K562 (cell line): ENCODE data around the gene ADD1. TPM values are rescaled to one million over a fixed set of nuclear protein-coding genes. Genes with fewer than 3 reads are reported as not detected.
A peak's percentile ranks its signal among the peaks of the same experiment; 100 is the strongest.

Source experiments
- ATF3 ChIP-seq, 2 experiments: fragments of 450-650 bp in 1 of 2; sonication (generic) in 1 of 2; formaldehyde crosslinking in 1 of 2; IDR thresholded peaks in 1 of 2; conservative IDR thresholded peaks in 1 of 2; 2 replicates each; pipeline versions ENCODE4 v1.6.1 to v1.8.1; 2016 to 2023; ENCODE audit warnings: mild to moderate bottlenecking in 2 of 2, moderate library complexity in 2 of 2, inconsistent platforms in 1 of 2, missing genetic modification reagents in 1 of 2
- BCOR ChIP-seq: fragments of 450-650 bp; IDR thresholded peaks from 2 replicates; pipeline ENCODE4 v1.6.1; 2016
- CBFA2T2 ChIP-seq: fragments of 450-650 bp; conservative IDR thresholded peaks from 2 replicates; pipeline ENCODE4 v1.6.1; 2017; ENCODE audit warnings: mild to moderate bottlenecking
- CXXC5 ChIP-seq: fragments of 250-450 bp; sonication (Bioruptor Pico); IDR thresholded peaks from 2 replicates; pipeline ENCODE4 v1.8.0; 2022; ENCODE audit warnings: inconsistent platforms, mild to moderate bottlenecking, moderate library complexity
- EP300 ChIP-seq: IDR thresholded peaks from 2 replicates; pipeline ENCODE4 v1.6.1; 2012; ENCODE audit warnings: low read length, improper control_type of control experiment
- FOSL1 ChIP-seq: fragments of 200-800 bp; sonication (Bioruptor generic); conservative IDR thresholded peaks from 2 replicates; pipeline ENCODE4 v1.6.1; 2016; ENCODE audit warnings: missing genetic modification characterization, missing compliant biosample characterization
- HDAC2 ChIP-seq: fragments of 450-650 bp; IDR thresholded peaks from 2 replicates; pipeline ENCODE4 v1.6.1; 2016; ENCODE audit warnings: mild to moderate bottlenecking
- HNRNPK ChIP-seq: fragments of 200-400 bp; formaldehyde crosslinking; IDR thresholded peaks from one replicate; pipeline ENCODE4 v1.6.1; 2018; ENCODE audit warnings: mild to moderate bottlenecking, low read depth, low read length; ENCODE audit not compliant: poor library complexity, severe bottlenecking
- HNRNPUL1 ChIP-seq: fragments of 200-400 bp; formaldehyde crosslinking; IDR thresholded peaks from 2 replicates; pipeline ENCODE4 v1.6.1; 2017; ENCODE audit warnings: low read length
- ID3 ChIP-seq, 2 experiments: fragments of 250-450 bp in 1 of 2; fragments of 450-650 bp in 1 of 2; sonication (Bioruptor Pico) in 1 of 2; IDR thresholded peaks; 2 replicates each; pipeline versions ENCODE4 v1.6.1 to v1.8.0; 2016 to 2021; ENCODE audit warnings: mild to moderate bottlenecking in 2 of 2, moderate library complexity in 2 of 2, missing compliant biosample characterization in 1 of 2, missing genetic modification characterization in 1 of 2
- KAT8 ChIP-seq: fragments of 450-650 bp; IDR thresholded peaks from 2 replicates; pipeline ENCODE4 v1.6.1; 2016; ENCODE audit warnings: low read depth, mild to moderate bottlenecking
- KDM1A ChIP-seq, 2 experiments: fragments of 450-650 bp; IDR thresholded peaks; 2 replicates each; pipeline ENCODE4 v1.6.1; 2016; ENCODE audit warnings: mild to moderate bottlenecking in 2 of 2
- KLF16 ChIP-seq: IDR thresholded peaks from 2 replicates; pipeline ENCODE4 v1.6.1; 2016; ENCODE audit warnings: antibody characterized with exemption
- NFXL1 ChIP-seq: fragments of 450-650 bp; formaldehyde crosslinking; IDR thresholded peaks from 2 replicates; pipeline ENCODE4 v1.4.0; 2021; ENCODE audit warnings: mild to moderate bottlenecking
- NR2C2 ChIP-seq, 2 experiments: fragments of 200-800 bp in 1 of 2; sonication (Bioruptor generic) in 1 of 2; sonication (generic) in 1 of 2; formaldehyde crosslinking in 1 of 2; IDR thresholded peaks; 2 replicates each; pipeline versions ENCODE4 v1.6.1 to v1.8.0; 2016 to 2022; ENCODE audit warnings: mild to moderate bottlenecking in 1 of 2, missing compliant biosample characterization in 1 of 2, missing genetic modification characterization in 1 of 2, missing genetic modification reagents in 1 of 2
- OTX1 ChIP-seq: fragments of 450-650 bp; formaldehyde crosslinking; IDR thresholded peaks from 2 replicates; pipeline ENCODE4 v1.4.0; 2022; ENCODE audit warnings: mild to moderate bottlenecking
- PHF21A ChIP-seq: fragments of 450-650 bp; IDR thresholded peaks from 2 replicates; pipeline ENCODE4 v1.6.1; 2017; ENCODE audit warnings: low read depth, borderline replicate concordance
- POLR2AphosphoS5 ChIP-seq: IDR thresholded peaks from 2 replicates; pipeline ENCODE4 v1.6.1; 2011; ENCODE audit warnings: mild to moderate bottlenecking, low read depth, low read length, moderate library complexity; ENCODE audit not compliant: control insufficient read depth, insufficient read depth
- PTTG1 ChIP-seq: fragments of 450-650 bp; IDR thresholded peaks from 2 replicates; pipeline ENCODE4 v1.6.1; 2016; ENCODE audit warnings: low read depth, mild to moderate bottlenecking, missing genetic modification characterization, missing compliant biosample characterization
- RBM22 ChIP-seq: fragments of 200-400 bp; formaldehyde crosslinking; IDR thresholded peaks from 2 replicates; pipeline ENCODE4 v1.6.1; 2018; ENCODE audit warnings: low read length, low read depth; ENCODE audit not compliant: poor library complexity, severe bottlenecking
- SMARCA5 ChIP-seq: fragments of 450-650 bp; IDR thresholded peaks from 2 replicates; pipeline ENCODE4 v1.6.1; 2016
- SMARCC2 ChIP-seq: fragments of 450-650 bp; IDR thresholded peaks from 2 replicates; pipeline ENCODE4 v1.6.1; 2017; ENCODE audit warnings: antibody characterized with exemption, moderate library complexity, mild to moderate bottlenecking, low read depth
- SNRNP70 ChIP-seq: fragments of 200-400 bp; formaldehyde crosslinking; optimal IDR thresholded peaks from 2 replicates; pipeline ENCODE3; 2017; ENCODE audit warnings: low read depth, low read length
- TFAP4 ChIP-seq: sonication (generic); formaldehyde crosslinking; IDR thresholded peaks from 2 replicates; pipeline ENCODE4 v1.8.0; 2022; ENCODE audit warnings: missing genetic modification reagents, mild to moderate bottlenecking, moderate library complexity, borderline replicate concordance
- ZNF668 ChIP-seq: fragments of 250-450 bp; sonication (Bioruptor Pico); IDR thresholded peaks from 2 replicates; pipeline ENCODE4 v1.8.0; 2022; ENCODE audit warnings: mild to moderate bottlenecking, inconsistent platforms
- ZNF696 ChIP-seq: fragments of 250-450 bp; sonication (Bioruptor Pico); conservative IDR thresholded peaks from 2 replicates; pipeline ENCODE4 v1.4.0; 2020; ENCODE audit warnings: mild to moderate bottlenecking, moderate library complexity
- ZNF77 ChIP-seq: fragments of 250-450 bp; sonication (Bioruptor Pico); IDR thresholded peaks from 2 replicates; pipeline ENCODE4 v1.5.0; 2020
- polyA plus RNA-seq, 8 experiments: library from polyadenylated mRNA; depleted of rRNA in 4 of 8; stranded (reverse) in 5 of 8; unstranded in 3 of 8; fragments of >200 nt; fragmentation: Nextera tagmentation in 2 of 8; fragmentation: Illumina TruSeq in 1 of 8; extraction: Ambion mirVana in 2 of 8; extraction: Trizol in 1 of 8; gene quantifications; 2 replicates each; pipeline versions ENCODE4 v1.2.1 to v1.2.3, GENCODE V29; 2011 to 2014; ENCODE audit warnings: inconsistent platforms in 1 of 8, missing spikeins in 1 of 8
- total RNA-seq, 7 experiments: library from RNA; depleted of rRNA in 6 of 7; stranded (reverse); fragments of >200 nt in 6 of 7; fragmentation: Illumina TruSeq in 2 of 7; extraction: Trizol in 2 of 7; gene quantifications; 2 replicates each; pipeline versions ENCODE4 v1.2.1 to v1.2.3, GENCODE V29; 2011 to 2021; ENCODE audit warnings: low replicate concordance in 1 of 7

The ADD1 gene
- total and polyA plus RNA-seq, 9 of the 15 experiments (the other 6 are each of a cell fraction or from before 2014, with no cell fraction given): 17.5 to 153 (median 74.0) TPM

GRCh38 chr4:2935762-2936743 lies 92.4 kb downstream of the ADD1 start (continued):
- no peak for TF ChIP-seq POLR2AphosphoS5
- TF ChIP-seq OTX1 (CRISPR knock-in tag): no peak
- TF ChIP-seq KLF16: peak; percentile 5; the same call in 1 of the 2 replicates
- TF ChIP-seq KAT8: no peak
- no peak for TF ChIP-seq ZNF77 (CRISPR knock-in tag)
- no peak for TF ChIP-seq HNRNPK
- TF ChIP-seq ID3 (CRISPR knock-in tag; IDR thresholded peaks at IDR 0.05): no peak
- no peak for TF ChIP-seq ID3 (tag; IDR thresholded peaks at IDR 0.05)
- TF ChIP-seq SMARCC2: peak; percentile 21; the same call in 1 of the 2 replicates
- TF ChIP-seq HDAC2: peak; percentile 12; the same call in 1 of the 2 replicates
- no peak for TF ChIP-seq SMARCA5
- peak; percentile 92 for TF ChIP-seq FOSL1
- TF ChIP-seq EP300: peak; percentile 10; the same call in 1 of the 2 replicates
- no peak for TF ChIP-seq NR2C2 (CRISPR knock-in tag; IDR thresholded peaks at IDR 0.05)
- no peak for TF ChIP-seq NR2C2 (tag; IDR thresholded peaks at IDR 0.05)
- TF ChIP-seq ATF3 (IDR thresholded peaks at IDR 0.05): peak; percentile 56; the same call in 1 of the 2 replicates
- 0 out of 2 replicates have a peak, but pooled peaks have one; percentile 50 for TF ChIP-seq ATF3 (CRISPR knock-in tag; conservative IDR thresholded peaks at IDR 0.05)
- 0 out of 2 replicates have a peak, but pooled peaks have one; percentile 4 for TF ChIP-seq CXXC5 (CRISPR knock-in tag)
- no peak for TF ChIP-seq PHF21A
- TF ChIP-seq PTTG1 (tag): no peak
- peak; percentile 32; the same call in 1 of the 2 replicates for TF ChIP-seq HNRNPUL1
- TF ChIP-seq ZNF696: no peak
- no peak for TF ChIP-seq ZNF668 (CRISPR knock-in tag)
- no peak for TF ChIP-seq RBM22
- TF ChIP-seq KDM1A (IDR thresholded peaks at IDR 0.05): peak; percentile 44 to 60
- no peak for TF ChIP-seq SNRNP70
- peak; percentile 57; the same call in 1 of the 2 replicates for TF ChIP-seq CBFA2T2
- no peak for TF ChIP-seq NFXL1
- no peak for TF ChIP-seq BCOR
- TF ChIP-seq TFAP4: peak; percentile 60; the same call in 1 of the 2 replicates
